GM12864 (cell line): Measurements from ENCODE around the gene PPP3R2.

Source experiments
- DNase-seq: peaks from one replicate; pipeline ENCODE4 v3.0.0-alpha.2; 2011; ENCODE audit warnings: low read depth
- H3K4me3 ChIP-seq: 2 replicates; pipeline ENCODE4 v1.5.1; 2011; ENCODE audit warnings: mild to moderate bottlenecking, low read depth, low read length, control low read depth
- CTCF ChIP-seq: IDR thresholded peaks from 2 replicates; pipeline ENCODE4 v1.5.1; 2011; ENCODE audit warnings: low read depth, mild to moderate bottlenecking, moderate library complexity, low read length, control low read depth, inconsistent platforms; ENCODE audit errors: missing control alignments

PPP3R2 gene

GRCh38 chr9:101579711-101580545 lies 14.8 kb downstream of the PPP3R2 start:
- no peak for DNase-seq
- no peak for TF ChIP-seq CTCF

DNA sequence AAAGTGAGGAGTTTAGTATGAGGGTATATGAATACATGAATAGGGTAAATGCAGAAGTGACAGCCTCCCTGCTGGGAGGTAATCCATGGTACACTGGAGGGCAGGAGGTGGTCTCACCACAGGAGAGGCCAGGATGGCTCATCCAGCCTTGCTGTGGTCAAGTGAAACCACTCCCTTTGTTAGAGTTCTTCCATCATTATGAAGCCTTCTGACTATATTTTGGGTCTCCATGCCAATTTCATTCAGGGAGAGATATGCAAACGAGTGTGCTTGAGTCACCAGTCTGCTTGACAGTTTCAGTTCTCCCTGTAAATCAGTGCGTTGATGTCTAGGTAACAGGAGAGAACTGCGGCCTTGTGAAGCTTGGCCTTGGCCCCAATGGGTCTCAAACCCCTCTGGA lies 16.4 kb downstream of the PPP3R2 start:
- no peak overlapping the region for H3K4me3 ChIP-seq
- TF ChIP-seq CTCF, result no peak
- DNase-seq, result no peak

More at GRCh38 chr9:101579711-101580545, 14.8 kb downstream of the PPP3R2 start:
- no peak overlapping the region for H3K4me3 ChIP-seq

DNA sequence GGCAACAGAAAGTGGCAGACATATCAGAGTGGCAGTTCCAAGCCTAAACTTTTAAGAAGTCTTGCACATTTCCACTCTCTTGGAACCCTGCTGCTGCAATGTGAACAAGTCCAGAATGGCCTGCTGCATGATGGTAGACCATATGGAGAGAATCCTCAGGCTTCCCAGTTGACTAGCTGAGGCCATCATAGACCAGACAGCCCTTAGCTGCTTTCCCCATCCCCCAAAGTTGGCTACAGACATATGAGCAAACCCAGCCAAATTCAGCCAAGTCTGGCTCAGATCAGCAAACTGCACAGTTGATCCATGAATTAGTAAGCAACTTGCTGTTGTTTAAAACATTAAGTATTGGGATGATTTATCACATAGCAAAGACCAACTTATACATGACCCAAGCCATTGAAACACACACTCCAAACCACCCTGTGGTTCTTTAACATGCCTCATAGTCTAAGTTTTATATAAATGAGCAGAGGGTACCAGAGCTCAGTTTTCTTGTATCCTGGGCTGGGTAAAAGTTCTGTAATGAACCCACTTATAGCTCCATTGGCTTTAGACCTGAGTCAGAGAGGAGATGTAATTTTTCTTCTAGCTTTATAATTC lies 19.9 kb downstream of the PPP3R2 start:
- no peak overlapping the region for H3K4me3 ChIP-seq
- no peak for TF ChIP-seq CTCF
- DNase-seq, result no peak

- TF ChIP-seq CTCF, result no peak
- DNase-seq, result no peak
- no peak overlapping the region for H3K4me3 ChIP-seq
Measured at GRCh38 chr9:101572316-101572715, 22.5 kb downstream of the PPP3R2 start.

DNA sequence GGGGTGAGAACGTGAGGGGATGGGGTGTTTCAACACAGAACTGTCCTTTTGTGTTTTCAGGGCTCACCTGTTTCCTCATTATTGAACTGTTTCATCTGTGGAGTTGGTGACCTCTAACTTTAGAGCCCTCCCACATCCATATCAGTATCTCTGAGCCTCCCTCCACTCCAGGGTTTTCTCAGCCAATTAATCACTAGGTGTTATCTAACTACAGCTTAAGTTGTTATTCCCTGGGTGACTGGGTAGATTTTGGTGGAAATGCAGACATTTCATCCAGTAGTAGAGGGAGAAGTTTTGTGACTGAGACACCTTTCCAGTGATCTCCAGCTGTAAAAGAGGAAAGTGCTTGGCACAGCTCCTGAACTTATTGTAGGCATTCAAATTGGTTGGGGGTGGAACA lies 23.7 kb downstream of the PPP3R2 start:
- DNase-seq, result no peak
- H3K4me3 ChIP-seq, result no peak overlapping the region
- TF ChIP-seq CTCF, result no peak

DNA sequence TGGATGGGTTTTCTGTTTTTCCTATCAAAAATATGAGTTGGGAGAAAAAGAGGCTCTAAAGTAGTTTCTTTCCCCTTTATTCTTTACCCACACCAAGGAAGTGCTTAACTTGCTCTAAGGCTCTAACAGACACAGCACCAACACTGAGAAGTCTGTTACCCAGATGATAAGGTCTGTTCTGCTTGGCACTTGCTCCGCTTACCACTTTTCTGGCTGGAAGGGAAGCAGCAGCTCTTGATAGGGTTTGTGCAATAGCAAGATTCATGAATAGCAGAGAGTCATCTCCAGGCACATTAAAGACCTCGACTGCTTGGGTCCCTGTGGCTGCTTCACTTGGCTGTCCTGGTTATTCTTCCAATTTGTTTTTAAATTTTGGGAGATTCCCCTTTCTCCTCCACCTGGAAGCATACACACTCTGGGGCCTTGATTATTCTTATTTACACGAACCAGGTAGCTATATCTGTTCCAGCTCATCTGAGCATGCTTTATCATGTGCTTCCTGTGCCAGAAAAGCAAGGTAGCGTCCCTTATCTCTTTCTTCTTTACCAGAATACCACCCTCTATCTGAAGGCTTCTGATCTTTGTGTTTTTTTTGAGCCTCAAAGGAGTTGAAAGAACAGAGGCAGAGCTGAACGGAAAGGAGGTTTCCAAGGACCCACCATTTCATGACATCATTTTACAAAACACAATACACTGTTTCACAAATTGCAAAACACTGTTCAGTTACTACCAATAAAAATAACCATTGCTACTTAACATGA lies 24.8 kb downstream of the PPP3R2 start:
- no peak for TF ChIP-seq CTCF
- no peak overlapping the region for H3K4me3 ChIP-seq
- no peak for DNase-seq
